ENCODE results near the gene AIP.
"Not testable (repeated sequence)": the region's sequence is repeated elsewhere in the genome, so short reads cannot be mapped to it uniquely, and the experiment has no call there.

Gene AIP

GRCh38 chr11:67448220-67448609 lies 34.6 kb upstream of the AIP start:
- DNase-seq (ENCODE audit: extremely low read depth in 1 of 2, low read depth in 1 of 2), result no peak

GRCh38 chr11:67449116-67449844 lies 33.5 kb upstream of the AIP start:
- no peak for DNase-seq (ENCODE audit: extremely low read depth in 1 of 2, low read depth in 1 of 2)

GRCh38 chr11:67450796-67451657 lies 31.8 kb upstream of the AIP start:
- DNase-seq (ENCODE audit: extremely low read depth in 1 of 2, low read depth in 1 of 2), result no peak

GRCh38 chr11:67451658-67451976 lies 31.2 kb upstream of the AIP start:
- no peak for DNase-seq (ENCODE audit: extremely low read depth in 1 of 2, low read depth in 1 of 2)

DNA sequence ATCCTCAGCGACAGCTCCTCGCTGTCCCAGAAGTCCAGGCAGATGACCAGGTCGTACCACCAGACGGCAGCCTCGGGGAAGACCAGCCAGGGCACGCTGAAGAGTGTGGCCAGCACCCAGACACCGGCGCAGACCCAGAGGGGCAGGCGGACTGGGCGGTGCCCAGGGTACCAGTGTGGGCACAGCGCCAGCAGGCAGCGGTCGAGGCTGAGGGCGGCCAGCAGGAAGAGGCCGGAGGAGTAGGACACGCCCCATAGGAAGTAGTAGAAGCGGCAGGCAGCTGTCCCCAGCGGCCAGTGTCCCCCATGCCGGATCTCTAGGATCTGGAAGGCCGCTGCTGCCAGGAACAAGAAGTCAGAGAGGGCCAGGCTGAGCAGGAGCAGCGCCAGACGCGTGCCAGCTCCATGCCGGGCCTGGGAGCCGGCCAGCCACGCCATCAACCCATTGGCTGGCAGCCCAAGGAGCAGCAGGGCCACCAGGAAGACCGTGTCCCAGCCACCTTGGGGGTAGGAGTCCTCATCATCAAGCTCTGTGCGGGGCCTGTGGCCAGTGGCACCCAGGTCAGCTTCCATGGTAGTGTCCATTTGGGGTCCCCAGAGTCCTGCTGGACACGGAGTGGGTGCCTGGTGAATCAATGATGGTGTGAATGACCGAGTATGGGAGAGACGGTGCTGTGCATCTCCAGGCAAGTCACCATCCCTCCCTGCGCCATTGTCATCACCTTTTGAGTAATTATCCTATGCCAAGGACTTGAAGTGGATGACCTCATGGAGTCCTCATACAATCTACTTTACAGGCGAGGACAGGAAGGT lies 30.5 kb upstream of the AIP start, which contains the start of gene GPR152:
GPR152 (minus strand) TSS at position 589 of the 812 bp plus-strand sequence; CDS start at position 584, 5 bp downstream.
- no peak for DNase-seq (ENCODE audit: extremely low read depth in 1 of 2, low read depth in 1 of 2)

- no peak for DNase-seq (ENCODE audit: extremely low read depth in 1 of 2, low read depth in 1 of 2)
Measured at GRCh38 chr11:67453816-67454732, 28.8 kb upstream of the AIP start.

- DNase-seq (ENCODE audit: extremely low read depth in 1 of 2, low read depth in 1 of 2), result no peak
Measured at GRCh38 chr11:67455054-67455453, 27.8 kb upstream of the AIP start, which contains the start of gene CABP4. CABP4 (plus strand) TSS chr11:67455354; CDS start chr11:67455424, 70 bp downstream.

DNA sequence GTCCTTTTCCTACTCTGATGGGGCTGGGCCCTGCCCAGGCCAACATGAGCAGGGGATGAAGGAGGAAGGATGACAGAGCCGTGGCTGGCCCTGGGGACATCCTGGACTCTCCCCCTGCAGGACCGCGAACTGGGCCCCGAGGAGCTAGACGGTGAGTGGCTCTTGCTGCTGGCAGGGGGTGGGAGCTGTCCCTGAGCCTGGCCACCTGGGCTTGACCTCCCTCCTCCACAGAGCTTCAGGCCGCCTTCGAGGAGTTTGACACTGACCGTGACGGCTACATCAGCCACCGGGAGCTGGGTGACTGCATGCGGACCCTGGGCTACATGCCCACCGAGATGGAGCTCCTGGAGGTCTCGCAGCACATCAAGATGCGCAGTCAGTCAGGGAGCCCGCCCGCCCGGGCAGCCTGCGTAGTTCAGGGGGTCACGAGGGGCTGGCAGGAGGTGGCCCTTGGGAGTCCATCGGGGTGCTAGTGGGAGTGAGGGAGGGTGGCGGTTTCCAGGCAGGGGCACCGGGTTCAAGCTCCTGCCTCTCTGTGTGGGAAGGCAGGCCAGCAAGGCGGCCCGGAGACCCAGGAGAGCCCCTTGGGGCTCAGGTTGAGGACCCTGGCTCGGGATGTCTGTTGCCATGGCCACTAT lies 26.6 kb upstream of the AIP start:
- DNase-seq (ENCODE audit: extremely low read depth in 1 of 2, low read depth in 1 of 2), result no peak

DNA sequence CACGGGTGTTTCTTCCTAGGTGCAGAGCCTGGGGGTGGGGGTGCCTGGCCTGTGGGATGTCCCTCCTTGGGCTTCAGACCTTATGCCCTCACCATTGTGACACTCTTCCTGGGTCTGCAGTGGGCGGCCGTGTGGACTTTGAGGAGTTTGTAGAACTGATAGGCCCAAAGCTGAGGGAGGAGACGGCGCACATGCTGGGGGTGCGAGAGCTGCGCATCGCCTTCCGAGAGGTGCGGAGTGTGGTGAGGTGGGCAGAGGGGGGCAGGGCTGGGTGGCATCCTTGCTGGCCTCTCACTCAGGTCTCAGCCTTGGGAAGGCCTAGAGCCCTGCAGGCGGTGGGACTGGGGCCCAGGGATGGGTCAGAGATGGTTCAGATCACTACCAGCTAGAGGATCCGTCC lies 25.4 kb upstream of the AIP start:
- DNase-seq (ENCODE audit: extremely low read depth in 1 of 2, low read depth in 1 of 2), result no peak

DNA sequence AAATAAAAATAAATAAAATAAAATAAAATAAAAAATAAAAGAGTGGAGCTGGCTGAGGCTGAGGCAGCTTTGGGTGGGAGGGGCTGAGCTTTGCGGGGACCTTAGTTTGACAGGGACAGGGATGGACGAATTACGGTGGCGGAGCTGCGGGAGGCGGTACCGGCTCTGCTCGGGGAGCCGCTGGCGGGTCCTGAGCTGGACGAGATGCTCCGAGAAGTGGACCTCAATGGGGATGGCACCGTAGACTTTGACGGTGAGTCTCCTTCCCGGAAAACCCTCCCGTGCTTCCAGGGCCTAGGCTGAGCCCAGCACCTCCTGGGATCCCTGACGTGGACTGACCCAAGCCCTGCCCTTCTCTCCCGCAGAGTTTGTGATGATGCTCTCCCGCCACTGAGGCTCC lies 24.6 kb upstream of the AIP start:
- no peak for DNase-seq (ENCODE audit: extremely low read depth in 1 of 2, low read depth in 1 of 2)

DNA sequence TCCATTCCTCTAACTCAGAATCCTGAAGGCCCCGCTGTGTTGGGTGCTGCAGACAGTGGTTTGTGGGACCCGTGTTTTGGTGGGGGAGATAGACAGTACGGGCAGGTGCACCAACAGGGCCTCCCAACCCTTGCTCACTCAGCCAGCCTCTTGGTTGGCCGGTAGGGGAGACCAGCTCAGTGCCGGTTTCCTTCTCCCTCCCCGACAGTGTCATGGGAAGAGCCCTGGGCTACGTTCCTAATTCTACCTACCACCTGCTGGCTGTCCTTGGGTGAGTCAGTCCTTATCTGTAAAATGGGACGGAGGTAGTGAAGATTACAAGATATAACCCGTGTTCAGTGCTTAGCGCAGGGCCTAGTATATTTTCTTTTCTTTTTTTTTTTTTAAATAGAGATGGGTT lies 19.6 kb upstream of the AIP start:
- DNase-seq (ENCODE audit: extremely low read depth in 1 of 2, low read depth in 1 of 2), result no peak

GRCh38 chr11:67463680-67464410 lies 19.0 kb upstream of the AIP start:
- DNase-seq (ENCODE audit: extremely low read depth in 1 of 2, low read depth in 1 of 2), result no peak

DNA sequence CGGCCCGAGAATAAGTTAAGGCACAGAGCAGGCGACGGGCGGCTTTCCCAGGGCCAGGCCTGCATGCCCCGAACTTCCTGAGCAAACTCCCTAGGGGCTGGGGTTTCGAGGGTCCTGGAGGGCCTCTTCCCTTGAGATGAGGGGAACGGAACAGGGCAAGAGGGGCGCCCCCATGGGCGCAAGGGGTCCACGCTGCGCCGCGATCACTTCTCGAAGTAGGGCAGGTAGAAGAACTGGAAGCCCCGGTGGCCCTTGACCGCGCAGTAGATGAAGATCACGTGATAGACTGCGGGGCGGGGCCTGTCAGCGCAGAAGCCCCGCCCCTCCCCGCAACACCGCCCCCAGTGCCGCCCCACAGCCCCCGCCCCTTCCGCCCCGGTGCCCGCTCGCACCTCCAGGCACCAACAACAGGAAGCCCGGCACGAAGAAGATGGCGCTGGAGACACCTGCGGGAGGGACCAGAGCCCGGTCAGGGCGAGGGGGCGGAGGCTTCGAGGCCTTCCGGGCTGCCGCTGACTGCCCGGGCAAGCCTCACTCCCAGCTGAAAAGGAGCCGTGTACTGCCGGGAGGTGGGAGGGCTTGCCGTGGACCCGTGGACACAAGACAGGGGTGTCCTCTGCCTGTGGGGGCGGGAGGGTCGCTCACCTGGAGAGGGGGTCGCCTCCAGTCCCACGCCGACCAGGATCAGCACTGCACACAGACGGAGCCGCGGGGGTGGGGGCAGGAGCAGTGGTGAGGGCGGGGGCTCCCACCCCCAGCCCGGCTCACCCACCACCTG lies 18.2 kb upstream of the AIP start:
- peak; percentile 84 to 91 for DNase-seq (ENCODE audit: extremely low read depth in 1 of 2, low read depth in 1 of 2)

DNA sequence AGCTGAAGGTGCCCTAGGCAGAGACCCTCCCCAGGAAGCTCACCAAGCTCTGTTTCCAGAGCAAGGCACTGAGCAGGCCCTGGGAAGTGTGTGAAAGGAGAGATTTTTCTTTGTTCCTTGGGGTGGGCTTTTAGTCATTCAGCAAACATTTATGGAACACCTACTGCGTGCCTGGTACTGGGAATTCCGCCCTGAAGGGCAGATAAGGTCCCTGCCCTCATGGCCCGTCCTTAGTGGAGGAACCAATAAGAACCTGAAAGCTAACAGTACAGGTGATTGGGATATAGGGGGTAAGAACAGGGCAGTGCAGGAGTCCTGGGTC lies 17.7 kb upstream of the AIP start:
- no peak for DNase-seq (ENCODE audit: extremely low read depth in 1 of 2, low read depth in 1 of 2)

DNA sequence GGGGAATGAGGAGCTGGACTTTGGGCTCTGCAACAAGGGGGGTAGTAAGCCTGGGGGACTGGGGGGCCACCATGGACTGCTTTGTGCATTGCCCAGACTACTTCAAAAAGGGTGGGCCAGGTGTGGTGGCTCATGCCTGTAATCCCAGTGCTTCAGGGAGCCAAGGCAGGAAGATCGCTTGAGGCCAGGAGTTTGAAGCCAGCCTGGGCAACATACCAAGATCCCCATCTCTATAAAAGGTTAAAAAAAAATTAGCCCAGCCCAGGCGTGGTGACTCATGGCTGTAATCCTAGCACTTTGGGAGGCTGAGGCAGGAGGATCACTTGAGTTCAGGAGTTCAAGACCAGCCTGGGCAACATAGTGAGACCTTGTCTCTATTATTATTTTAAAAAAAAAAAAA lies 17.3 kb upstream of the AIP start:
- DNase-seq (ENCODE audit: extremely low read depth in 1 of 2, low read depth in 1 of 2), result not testable (repeated sequence)

DNA sequence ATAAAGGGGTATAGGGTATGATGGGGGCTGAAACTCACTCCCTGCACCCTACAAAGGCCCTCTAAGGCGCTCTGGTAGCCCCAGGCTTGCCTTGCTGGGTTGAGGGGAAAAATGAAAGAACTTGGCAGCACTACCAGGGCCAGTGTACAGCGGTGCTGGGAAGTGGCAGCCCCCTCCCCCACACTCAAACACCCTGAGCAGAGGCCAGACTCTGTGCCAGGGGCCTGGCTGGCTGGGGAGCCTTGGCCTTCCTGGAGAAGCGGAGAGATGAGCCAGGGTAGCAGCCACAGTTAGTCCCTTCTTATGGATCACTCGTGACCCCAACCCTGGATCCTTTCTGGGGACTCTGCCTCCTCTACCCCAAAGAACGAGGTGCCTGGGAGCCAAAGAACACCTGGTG lies 16.5 kb upstream of the AIP start:
- no peak for DNase-seq (ENCODE audit: extremely low read depth in 1 of 2, low read depth in 1 of 2)

DNA sequence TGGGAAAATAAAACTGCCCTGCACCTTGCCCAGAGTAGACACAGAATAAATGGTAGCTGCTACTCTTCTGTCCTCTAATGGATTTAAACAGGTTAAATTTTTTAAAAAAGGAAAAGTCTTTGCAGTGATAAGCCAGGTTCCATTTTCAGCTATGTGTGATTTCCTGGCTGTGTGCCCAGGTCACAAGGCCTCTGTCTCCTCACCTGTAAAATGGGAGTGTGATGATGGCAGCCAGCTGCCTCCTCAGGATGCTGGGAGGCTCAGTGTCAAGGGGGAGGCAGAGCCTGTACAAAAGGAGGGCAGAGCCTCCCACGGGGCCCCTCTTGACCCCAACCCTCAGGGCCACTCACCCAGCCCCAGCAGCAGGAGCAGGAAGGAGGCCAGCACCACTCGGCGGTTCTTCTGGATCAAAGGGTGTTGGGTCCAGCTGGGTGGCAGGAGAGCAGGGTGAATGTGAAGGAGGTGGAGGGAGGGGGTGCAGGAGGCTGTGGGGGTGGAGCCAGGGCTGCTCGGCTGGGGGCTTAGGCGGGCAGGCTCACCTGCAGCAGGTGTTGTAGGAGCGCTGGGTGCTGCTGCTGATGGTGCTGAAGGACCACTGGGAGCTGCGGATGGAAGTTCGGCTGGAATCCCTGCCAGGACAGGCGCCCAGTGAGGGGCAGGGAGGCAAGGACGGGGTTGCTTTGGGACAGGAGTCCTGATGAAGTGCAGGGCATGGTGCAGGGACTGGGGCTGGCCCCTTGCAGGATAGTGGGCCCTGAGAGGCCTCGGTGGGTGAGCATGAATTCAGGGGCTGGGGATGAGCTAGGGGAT lies 15.7 kb upstream of the AIP start:
- DNase-seq (ENCODE audit: extremely low read depth in 1 of 2, low read depth in 1 of 2), result no peak

DNA sequence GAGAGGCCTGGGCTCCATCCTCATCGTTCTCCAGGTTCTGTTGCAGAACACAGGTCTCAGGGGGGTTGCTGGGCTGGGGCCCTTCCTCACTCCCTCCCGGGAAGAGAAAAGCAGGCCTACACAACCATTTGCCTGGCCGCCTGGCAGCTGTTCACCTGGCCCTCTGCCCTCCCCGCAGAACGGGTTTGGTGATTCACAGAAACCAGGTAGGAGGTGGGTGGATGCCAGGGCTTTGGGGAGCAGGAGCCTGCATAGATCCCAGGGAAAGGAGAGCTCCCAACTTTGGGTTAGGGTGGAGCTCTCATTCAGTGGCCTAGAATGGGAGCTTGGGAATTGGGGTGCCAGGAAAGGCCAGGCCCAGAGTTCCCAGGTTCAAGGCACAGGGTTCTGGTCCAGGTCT lies 14.8 kb upstream of the AIP start:
- DNase-seq (ENCODE audit: extremely low read depth in 1 of 2, low read depth in 1 of 2), result no peak
